ENCODE measurements around the gene CCDC194.

- TF ChIP-seq CTCF (IDR thresholded peaks at IDR 0.05) (no peak), POLR2AphosphoS5 (IDR thresholded peaks at IDR 0.05) (no peak)
These were observed 16.0 kb upstream of the CCDC194 start for GRCh38 chr19:17409990-17410389.
